GM12864 (cell line): ENCODE data around the gene GUCA2B.

Experiments
- DNase-seq: peaks from one replicate; pipeline ENCODE4 v3.0.0-alpha.2; 2011; ENCODE audit warnings: low read depth
- H3K4me3 ChIP-seq: 2 replicates; pipeline ENCODE4 v1.5.1; 2011; ENCODE audit warnings: mild to moderate bottlenecking, low read depth, low read length, control low read depth
- TF ChIP-seq, protein P1 (sequence below): IDR thresholded peaks from 2 replicates; pipeline ENCODE4 v1.5.1; 2011; ENCODE audit warnings: low read depth, mild to moderate bottlenecking, moderate library complexity, low read length, control low read depth, inconsistent platforms; ENCODE audit errors: missing control alignments

The GUCA2B gene

DNA sequence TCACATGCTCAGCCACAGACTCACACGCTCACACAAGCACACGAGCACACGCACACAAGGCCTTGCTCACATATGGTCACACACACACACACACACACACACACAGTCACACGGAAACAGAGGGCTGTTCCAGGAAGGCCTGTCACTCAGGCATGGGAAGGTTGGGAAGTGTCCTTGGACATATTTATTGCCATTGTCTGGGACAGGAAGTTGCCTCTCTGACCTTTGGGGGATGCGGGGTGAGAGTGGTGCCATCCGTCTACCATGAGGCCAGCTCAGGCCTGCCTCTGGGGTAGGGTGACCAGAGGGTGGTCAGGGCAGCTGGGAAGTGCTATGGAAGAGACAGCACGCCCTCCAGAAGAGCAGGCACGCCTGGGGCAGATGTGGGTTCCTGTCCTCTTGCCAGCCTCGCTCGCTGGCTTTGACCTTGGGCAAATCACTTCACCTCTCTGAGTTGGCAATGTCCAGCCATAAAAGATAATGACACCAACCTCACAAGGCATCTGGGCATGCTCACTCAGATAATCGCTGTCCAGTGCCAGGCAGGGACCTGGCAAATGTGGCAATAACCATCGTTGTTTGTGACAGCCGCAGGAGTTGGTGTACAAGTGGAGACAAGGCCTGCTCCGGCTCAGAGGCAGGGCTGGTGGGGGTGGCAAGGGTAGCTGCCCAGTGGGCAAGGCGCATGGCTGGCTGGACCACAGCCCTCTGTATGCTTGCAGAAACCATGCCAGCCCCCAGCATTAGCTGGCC, 19.3 kb downstream of the GUCA2B start:
- H3K4me3 ChIP-seq, result no peak overlapping the region
- TF ChIP-seq, protein P1, sequence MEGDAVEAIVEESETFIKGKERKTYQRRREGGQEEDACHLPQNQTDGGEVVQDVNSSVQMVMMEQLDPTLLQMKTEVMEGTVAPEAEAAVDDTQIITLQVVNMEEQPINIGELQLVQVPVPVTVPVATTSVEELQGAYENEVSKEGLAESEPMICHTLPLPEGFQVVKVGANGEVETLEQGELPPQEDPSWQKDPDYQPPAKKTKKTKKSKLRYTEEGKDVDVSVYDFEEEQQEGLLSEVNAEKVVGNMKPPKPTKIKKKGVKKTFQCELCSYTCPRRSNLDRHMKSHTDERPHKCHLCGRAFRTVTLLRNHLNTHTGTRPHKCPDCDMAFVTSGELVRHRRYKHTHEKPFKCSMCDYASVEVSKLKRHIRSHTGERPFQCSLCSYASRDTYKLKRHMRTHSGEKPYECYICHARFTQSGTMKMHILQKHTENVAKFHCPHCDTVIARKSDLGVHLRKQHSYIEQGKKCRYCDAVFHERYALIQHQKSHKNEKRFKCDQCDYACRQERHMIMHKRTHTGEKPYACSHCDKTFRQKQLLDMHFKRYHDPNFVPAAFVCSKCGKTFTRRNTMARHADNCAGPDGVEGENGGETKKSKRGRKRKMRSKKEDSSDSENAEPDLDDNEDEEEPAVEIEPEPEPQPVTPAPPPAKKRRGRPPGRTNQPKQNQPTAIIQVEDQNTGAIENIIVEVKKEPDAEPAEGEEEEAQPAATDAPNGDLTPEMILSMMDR, result no peak
- DNase-seq, result no peak

DNA sequence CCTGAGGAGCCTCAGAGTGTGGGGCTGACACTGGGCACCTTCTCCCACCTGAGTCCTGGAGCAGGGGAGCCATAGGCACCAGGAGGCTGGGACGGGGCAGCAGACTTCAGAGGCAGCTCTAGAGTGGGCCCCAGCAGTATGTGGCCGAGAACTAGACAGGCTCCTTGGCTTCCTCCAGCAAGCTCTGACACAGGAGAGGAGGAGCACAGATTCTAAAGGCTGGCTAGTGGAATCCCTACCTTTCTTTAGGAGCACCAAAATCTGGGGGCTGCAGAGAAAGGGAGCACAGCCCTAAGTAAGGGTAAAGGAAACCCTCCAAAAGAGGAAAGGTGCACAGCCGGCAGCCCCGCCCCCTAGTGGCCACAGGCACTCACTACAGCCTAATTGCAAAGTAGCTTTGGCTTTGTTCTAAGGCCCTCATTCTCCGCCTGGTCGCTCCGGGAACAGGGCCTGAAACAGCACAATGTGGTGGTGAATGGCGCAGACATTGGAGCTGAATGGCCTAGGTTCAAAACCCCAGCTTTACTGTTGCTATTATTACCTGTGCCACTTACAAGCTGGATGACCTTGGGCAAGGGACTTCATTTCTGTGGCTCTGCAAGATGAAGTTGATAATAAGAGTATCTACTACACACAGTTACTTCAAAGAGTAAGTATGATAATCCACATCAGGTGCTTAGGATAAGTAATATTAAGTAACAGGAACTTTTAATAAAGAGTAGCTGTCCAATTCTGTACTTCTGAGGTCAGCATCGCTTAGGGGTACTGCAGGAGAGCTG, 20.1 kb downstream of the GUCA2B start:
- no peak for DNase-seq
- TF ChIP-seq, protein P1, result peak; percentile 98
- H3K4me3 ChIP-seq, result no peak overlapping the region

DNA sequence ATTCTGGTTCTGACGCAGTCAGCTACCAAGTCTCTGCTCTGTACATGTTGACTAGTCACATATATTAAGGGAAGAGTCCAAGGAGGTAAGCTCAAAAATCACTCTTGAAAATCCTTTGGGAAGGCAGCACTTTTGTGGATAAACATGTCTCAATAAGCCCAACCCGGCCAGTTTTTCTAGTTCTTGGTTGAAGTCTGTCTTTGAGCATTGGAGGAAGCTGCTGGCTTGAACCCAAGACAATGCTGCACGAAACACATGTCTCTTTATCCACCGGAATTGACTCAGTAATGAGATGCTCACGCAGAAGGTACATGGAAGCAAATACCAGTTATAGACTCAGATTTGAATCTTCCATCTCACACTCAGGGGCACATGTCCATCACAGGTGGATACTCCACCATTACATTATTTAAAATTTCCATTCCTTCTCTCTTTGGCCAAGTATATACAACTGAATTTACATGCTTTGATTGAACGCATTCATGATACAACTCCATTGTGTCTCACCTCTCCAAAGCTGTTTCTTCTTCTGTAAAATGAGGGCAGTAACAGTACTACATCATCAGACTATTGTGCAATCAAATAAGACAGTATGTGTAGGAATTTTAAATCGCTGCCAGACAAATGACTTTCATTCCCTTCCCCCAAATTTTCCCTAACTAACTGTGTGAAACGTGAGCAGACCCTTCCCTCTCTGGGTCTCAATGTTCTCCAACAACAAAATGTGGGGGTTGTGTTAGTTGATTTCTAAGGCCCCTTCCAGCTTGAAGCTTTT, 20.9 kb downstream of the GUCA2B start:
- no peak for DNase-seq
- TF ChIP-seq, protein P1, result no peak
- no peak overlapping the region for H3K4me3 ChIP-seq

DNA sequence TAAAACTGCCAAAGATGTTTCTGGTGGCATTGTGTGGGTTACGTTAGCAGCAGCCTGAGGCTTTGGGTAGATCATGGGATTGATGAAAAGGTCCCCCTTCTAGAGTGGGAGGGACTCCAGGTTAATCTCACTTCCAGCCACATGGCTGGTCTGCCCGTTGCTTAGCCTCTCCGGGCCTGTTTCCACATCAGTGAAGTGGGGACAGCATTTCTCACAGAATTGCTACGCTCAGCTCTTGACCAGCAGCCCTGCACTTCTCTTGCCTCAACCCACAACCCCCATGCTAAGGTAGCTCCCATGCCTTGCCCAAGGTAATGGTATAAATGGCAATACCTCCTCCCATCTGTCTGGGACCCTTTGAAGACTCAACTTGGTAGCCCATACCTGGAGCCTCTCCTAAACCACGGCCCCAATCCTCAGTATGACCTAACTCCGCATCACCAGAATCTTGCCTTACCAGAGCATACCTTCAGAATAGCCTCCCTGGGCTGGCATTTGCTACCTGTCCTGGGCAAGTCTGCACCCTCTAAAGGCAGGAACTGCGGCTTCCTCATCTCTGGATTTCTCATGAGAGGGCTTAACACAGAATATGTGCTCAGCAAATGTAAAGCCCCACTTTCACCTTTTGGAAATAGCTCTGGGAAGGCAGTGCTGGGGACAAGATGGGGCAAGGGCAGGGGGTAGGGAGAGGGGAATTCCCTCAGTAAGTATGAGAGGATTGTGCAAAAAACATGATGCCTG, 22.3 kb downstream of the GUCA2B start:
- TF ChIP-seq, protein P1, result no peak
- DNase-seq, result no peak

DNA sequence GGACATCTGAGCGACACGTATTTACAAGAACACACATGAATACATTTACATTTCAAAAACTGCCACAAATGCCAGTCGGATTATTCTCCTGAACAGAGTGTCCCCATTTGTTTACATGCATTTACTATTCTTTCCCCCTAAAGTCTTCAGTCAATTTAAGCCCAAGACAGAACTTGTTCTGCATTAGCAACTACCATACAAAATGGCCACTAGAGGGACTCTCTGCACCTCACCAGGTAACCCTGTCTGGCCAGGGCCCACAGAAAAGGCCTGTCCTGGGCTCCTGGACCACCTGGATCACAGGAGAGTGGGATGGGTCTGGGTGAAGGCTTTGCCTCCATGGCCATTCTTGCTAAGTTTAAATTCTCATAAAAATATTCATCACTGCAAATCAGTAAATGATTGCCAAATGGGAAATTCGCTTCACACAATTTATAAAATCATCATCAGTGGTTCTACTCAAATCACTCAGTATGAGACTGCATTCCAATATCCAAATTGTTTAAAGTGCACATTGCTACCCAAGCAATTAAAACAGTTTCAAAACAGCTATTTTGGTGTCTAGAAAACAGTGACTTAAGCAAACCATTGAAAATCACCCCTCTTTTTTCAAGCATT, 23.8 kb downstream of the GUCA2B start:
- TF ChIP-seq, protein P1, result peak; percentile 88
- H3K4me3 ChIP-seq, result no peak overlapping the region
- DNase-seq, result peak; percentile 19

More for the DNA sequence above, 22.3 kb downstream of the GUCA2B start:
- no peak overlapping the region for H3K4me3 ChIP-seq

DNA sequence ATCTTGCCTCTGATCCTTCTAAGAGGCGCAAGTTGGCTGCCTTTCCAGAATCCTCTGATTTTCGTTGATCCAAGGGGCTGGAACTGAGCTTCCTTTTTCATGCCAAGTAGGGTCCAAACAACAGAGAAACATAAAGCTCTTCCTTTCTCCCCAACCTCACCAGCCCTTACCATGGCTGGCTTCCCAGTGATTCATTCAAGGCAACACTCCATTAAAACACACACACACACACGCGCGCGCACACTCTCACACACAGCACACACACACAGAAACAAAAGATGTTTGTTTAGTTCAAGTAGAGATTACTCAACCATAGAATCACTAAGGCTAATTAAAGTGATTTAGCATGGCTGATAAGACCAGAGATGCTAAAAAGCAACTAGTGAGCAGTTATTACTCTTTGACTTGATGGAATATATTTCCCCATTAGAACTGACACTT, 24.4 kb downstream of the GUCA2B start:
- H3K4me3 ChIP-seq, result no peak overlapping the region
- no peak for DNase-seq
- TF ChIP-seq, protein P1, result no peak
